RPMI7951 (cell line): Measurements from ENCODE around the gene LMBR1. TPM values are rescaled to one million over a fixed set of nuclear protein-coding genes. Genes with fewer than 3 reads are reported as not detected.
"Not testable (repeated sequence)": the region's sequence is repeated elsewhere in the genome, so short reads cannot be mapped to it uniquely, and the experiment has no call there.

Experiments
- DNase-seq: peaks from one replicate; pipeline ENCODE4 v3.0.0-alpha.2; 2012; ENCODE audit warnings: low read depth
- total RNA-seq: library from RNA; depleted of rRNA; stranded (reverse); fragments of >200 nt; shearing (Covaris generic); gene quantifications from 2 replicates; pipeline ENCODE4 v1.2.3, GENCODE V29; 2014

LMBR1 gene
- total RNA-seq, 1 experiment from 2014 or later: 54.8 TPM

DNA sequence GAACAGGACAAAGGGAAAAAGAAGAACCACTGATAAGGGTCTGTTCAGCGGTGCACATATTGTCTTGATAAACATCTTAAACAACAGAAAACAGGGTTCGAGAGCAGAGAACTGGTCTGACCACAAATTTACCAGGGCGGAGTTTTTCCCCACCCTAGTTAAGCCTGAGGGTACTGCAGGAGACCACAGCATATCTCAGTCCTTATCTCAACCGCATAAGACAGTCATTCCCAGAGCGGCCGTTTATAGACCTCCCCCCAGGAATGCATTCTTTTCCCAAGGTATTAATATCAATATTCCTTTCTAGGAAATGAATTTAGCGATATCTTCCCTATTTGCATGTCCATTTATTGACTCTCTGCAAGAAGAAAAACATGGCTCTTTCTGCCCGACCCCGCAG, 195.7 kb downstream of the LMBR1 start:
- DNase-seq: not testable (repeated sequence)

- no peak for DNase-seq
Observed at GRCh38 chr7:156693627-156694026, 199.4 kb downstream of the LMBR1 start.

DNA sequence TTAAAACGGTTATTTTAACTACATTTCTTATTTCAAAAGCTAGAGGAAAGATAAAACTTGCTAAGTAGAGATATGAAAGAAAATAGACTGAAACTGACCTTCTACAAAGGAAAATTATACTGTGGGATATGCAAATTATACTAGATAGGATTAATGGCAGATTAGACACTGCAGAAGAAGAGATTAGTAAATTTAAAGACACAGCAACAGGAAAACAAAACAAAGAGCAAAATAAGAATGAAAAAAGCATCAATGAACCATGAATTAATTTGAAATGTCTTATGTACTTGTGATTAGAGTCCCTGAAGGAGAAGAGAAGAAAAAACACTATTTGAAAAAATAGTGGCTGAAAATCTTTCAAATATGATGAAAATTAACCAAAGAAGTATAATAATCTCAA, 200.1 kb downstream of the LMBR1 start:
- no peak for DNase-seq

GRCh38 chr7:156691764-156692163, 201.2 kb downstream of the LMBR1 start:
- no peak for DNase-seq

DNA sequence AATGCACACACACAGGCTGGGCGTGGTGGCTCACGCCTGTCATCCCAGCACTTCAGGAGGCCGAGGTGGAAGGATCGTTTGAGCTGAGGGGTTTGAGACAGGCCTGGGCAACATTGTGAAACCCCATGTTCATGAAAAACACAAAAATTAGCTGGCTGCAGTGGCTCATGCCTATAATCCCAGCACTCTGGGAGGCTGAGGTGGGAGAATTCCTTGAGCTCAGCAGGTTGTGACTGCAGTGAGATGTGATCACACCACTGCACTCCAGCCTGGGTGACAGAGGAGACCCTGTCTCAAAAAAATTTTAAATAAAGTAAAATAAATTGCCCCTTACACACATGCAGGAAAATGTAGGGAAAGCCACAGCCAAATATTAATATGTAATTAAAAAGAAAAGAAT, 208.3 kb downstream of the LMBR1 start:
- DNase-seq: no peak

- no peak for DNase-seq
Observed at GRCh38 chr7:156684251-156684650, 208.7 kb downstream of the LMBR1 start.

- DNase-seq: no peak
Observed at GRCh38 chr7:156682928-156683327, 210.1 kb downstream of the LMBR1 start.

DNA sequence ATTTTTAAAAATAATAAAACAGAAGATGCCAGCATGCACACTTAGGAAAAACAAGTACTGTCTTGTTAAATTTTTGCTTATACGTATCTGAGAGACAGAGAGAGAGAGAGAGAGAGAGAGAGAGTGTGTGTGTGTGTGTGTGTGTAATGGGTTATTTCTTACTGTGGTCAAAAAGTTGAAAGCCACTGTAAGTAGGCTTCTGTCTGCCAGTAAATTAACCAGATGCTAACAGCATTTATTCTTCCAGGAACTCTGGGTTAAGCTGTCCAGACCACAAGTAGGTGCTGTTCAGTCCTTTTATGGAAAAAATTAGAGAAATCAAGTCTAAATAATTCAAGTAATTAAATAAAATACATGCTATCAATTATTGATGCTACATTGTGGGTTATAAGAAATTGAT, 212.7 kb downstream of the LMBR1 start:
- no peak for DNase-seq

GRCh38 chr7:156677374-156678054, 215.5 kb downstream of the LMBR1 start:
- DNase-seq: no peak

- no peak for DNase-seq
Observed at GRCh38 chr7:156676263-156676662, 216.7 kb downstream of the LMBR1 start.

DNA sequence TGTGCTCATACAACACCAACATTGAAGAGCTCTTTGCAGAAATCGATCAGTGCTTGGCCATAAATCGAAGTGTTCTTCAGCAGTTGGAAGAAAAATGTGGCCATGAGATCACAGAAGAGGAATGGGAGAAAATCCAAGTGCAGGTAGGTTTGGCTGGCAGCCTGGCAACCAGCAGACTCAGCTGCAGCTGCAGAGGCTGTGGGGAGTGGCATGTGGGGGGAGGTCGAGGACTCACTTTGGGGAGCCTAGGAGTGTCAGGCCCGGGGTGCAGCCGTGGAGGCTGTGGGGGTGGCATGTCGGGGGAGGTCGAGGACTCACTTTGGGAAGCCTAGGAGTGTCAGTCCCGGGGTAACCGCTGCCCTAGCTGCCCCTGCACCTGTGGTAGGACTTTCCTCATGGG, 217.3 kb downstream of the LMBR1 start:
- no peak for DNase-seq

GRCh38 chr7:156673902-156674301, 219.1 kb downstream of the LMBR1 start:
- DNase-seq: no peak

- no peak for DNase-seq
Observed at GRCh38 chr7:156673454-156673853, 219.5 kb downstream of the LMBR1 start.

DNA sequence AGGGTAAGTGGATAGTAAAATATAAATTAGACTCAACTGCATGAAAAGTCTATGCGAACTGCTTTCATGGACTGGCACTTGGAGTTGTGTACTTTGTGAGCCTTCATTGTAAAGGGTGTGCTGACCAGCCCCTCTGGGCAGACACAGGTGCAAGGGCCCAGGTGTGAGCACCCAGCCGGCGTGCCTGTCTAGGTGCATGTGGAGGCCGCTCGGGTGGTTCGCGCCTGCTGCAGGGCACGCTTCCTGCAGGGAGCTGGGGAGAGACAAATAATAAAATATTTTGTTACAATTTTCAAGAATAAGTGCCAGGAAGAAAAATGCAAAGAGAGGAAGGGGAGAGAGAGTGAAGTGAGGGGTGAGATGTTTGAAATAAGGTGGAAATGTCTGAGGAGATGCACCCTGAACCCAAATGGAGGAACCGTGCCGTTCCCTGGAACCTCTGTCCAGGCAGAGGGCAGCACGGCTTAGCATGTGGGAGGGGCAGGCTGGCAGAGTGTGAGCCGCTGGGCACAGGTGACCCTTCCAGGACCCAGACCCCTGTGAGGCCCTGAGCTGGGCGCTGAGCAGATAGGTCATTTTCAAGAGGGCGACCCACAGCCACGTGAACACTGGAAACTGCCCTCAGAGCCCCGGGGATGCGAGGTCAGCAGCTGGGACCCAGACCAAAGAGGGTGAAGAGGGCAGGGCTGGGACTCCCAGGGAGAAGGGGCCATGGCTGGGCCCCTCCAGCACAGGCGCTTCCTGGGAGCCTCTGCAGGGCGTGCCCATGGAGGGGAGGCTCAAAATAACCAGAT, 223.8 kb downstream of the LMBR1 start:
- no peak for DNase-seq

DNA sequence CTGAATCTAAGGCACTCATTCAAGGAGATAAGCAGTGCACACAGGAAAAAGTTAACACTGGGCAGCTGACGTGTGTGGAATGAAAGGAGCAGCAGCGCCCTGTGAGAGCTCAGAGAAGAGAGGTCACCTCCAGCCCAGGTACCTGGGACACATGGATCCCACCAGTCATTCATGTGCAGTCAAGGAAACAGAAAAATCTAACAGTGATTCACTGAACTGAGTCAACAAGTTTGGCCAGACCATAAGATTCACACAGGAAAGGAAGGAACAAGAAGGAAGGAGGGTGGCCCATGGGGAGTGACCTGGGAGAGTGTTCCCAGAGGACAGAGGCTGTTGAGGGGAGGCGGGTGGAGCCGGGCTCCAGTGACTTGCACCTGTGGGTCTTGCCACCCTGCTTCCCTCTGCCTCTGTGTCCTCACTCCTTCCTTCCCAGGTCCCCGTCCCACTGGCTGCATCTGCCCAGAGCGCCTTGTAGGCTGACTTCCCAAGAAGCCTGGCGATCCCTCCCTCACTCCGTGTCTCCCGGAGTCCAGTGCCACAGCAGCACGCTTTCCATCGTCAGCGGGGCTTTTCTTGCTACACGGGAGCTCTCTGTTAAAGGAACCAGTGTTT, 224.7 kb downstream of the LMBR1 start:
- DNase-seq: no peak

GRCh38 chr7:156667110-156667426, 225.9 kb downstream of the LMBR1 start:
- DNase-seq: no peak

DNA sequence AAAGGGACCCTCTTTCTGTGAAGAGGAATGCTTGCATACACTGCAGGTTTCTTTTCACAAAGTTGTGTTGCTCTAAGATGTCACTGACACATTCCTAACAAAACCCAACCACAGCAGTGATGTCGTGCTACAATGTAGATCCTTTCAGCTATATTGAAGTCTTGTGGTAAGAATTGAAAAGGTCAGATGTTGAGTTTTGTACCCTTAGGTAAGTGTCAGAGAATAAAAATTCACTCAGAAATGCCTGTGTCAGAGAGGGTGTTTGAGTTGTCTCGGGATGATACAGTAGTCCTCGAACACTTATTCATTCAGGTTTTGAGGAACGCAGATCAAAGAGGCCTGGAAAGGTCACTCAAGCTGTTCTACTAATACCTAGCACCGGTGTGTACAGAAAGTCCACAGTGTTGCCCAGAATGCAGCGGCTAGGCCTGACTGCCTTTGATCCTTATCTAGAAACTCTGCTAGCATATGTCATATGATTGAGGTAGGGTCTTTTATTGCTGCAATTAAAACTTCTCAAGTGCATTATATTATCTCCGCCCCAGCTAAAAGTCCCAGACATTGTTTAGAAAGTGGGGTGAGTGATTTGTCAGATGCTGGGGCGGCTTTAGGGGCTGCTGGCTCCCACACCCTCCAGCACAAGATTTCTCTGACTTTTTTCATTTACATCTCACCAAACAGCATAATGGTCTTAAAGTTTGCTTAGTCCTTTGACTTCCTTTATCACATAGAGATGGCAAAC, 226.4 kb downstream of the LMBR1 start:
- no peak for DNase-seq

DNA sequence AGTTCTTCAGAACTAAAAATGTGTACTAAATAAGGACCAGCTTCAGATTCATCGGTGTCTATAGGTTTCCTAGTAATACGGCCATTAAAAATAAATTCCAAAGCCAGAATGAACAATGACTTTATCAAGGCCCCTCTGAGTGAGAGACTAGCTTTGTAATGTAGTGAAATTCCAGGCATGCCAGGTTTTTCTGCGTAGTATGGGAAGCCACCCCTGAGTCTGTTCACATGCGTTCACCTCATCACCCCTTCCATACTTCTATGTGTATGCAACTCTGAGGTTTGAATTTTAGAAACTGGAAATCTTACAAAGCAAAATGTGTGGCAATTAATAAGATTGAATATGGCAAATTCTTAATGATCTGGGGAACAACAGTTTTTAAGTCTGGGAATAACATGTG, 227.9 kb downstream of the LMBR1 start:
- DNase-seq: no peak

- no peak for DNase-seq
Observed at GRCh38 chr7:156662277-156662676, 230.7 kb downstream of the LMBR1 start.

DNA sequence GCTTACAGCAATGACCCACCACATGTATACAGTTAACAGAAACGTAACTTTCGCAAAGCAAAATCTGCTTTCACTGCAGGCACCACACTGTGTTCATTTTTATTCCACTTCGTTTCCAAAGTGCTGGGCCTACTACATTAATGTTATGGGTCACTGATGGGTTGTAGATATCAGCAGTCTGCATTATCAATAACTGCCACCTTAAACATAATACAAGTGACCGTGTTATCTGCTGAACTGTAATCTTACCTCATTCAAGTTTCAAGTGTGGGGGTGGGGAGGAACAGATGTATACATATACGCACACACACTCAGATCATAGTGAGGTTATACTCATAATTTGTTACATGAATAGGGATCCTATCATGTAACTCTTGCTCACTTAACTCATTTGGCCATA, 231.3 kb downstream of the LMBR1 start:
- no peak for DNase-seq

DNA sequence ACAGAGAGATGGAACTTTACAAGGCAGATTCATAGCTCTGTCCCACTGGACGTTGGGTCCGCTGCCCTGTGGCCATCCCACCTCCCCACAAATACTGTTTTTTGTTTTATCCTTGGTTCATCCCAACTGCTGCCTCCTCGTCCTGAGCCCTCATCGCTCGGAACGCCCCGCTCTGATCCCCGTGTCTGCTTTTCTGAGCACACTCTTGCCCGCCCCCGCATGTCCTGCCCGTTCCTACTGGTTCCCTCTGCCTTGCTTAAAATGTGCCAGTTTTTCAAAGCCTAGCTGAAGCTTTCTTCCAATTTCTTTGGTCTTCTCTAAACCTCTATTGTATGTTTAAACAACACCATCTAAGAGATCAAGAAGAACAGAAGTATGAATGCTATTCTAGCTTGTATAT, 233.0 kb downstream of the LMBR1 start:
- peak; percentile 21 for DNase-seq

DNA sequence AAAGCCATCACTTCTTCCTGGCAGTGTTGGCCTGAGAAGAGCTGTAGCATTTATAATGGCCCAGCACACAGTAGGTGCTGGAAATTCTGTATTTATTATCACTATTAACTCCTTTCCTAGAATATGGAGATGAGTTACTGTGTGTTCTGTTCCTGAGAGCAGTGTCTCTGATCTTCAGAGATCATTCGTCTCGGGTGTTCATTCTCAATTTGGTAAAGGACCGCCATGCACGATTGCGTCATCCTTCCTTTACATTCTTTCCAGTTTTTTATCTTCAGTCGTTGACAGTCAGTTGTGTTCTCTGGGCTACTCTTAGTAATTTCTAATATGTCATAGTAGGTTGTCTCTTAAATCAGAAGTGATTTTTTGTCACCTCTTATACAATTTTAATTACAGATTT, 233.8 kb downstream of the LMBR1 start:
- DNase-seq: no peak

- DNase-seq: no peak
Observed at GRCh38 chr7:156657681-156658080, 235.3 kb downstream of the LMBR1 start.
